K562 (cell line): ENCODE data around the gene NUP88.

Source experiments
- JUN ChIP-seq, 2 experiments: sonication (generic) in 1 of 2; formaldehyde crosslinking in 1 of 2; IDR thresholded peaks; 2 replicates each; pipeline versions ENCODE4 v1.6.1 to v1.8.0; 2012 to 2022; ENCODE audit warnings: borderline replicate concordance in 2 of 2, mild to moderate bottlenecking in 2 of 2, improper control_type of control experiment in 1 of 2, low read depth in 1 of 2, low read length in 1 of 2, missing genetic modification reagents in 1 of 2
- LARP7 ChIP-seq: fragments of 450-650 bp; IDR thresholded peaks from 2 replicates; pipeline ENCODE4 v1.6.1; 2016
- NFYB ChIP-seq: IDR thresholded peaks from 2 replicates; pipeline ENCODE4 v1.6.1; 2011; ENCODE audit warnings: mild to moderate bottlenecking, moderate library complexity; ENCODE audit not compliant: insufficient read length; ENCODE audit errors: extremely low read depth
- SMAD3 ChIP-seq: fragments of 450-650 bp; formaldehyde crosslinking; conservative IDR thresholded peaks from 2 replicates; pipeline ENCODE4 v1.4.0; 2020; ENCODE audit warnings: mild to moderate bottlenecking
- TEAD4 ChIP-seq, 2 experiments: sonication (generic) in 1 of 2; formaldehyde crosslinking in 1 of 2; IDR thresholded peaks; 2 replicates each; pipeline versions ENCODE4 v1.6.1 to v1.8.0; 2012 to 2022; ENCODE audit warnings: borderline replicate concordance in 1 of 2, inconsistent platforms in 1 of 2, low read length in 1 of 2, mild to moderate bottlenecking in 1 of 2, missing genetic modification reagents in 1 of 2
- XRCC3 ChIP-seq: fragments of 450-650 bp; IDR thresholded peaks from 2 replicates; pipeline ENCODE4 v1.6.1; 2017; ENCODE audit warnings: mild to moderate bottlenecking, moderate library complexity
- ZNF184 ChIP-seq: sonication (generic); formaldehyde crosslinking; IDR thresholded peaks from 2 replicates; pipeline ENCODE4 v1.5.0; 2020; ENCODE audit warnings: missing genetic modification reagents
- ZNF3 ChIP-seq: fragments of 250-450 bp; sonication (Bioruptor Pico); IDR thresholded peaks from 2 replicates; pipeline ENCODE4 v1.5.0; 2021; ENCODE audit warnings: mild to moderate bottlenecking, moderate library complexity
- ZNF436 ChIP-seq: fragments of 250-450, 450-650 bp; sonication (Bioruptor Pico); formaldehyde crosslinking; IDR thresholded peaks from 2 replicates; pipeline ENCODE4 v1.7.0; 2020; ENCODE audit warnings: mild to moderate bottlenecking
- TF ChIP-seq, protein P1 (sequence below): sonication (generic); formaldehyde crosslinking; IDR thresholded peaks from 2 replicates; pipeline ENCODE4 v1.5.0; 2020; ENCODE audit warnings: missing genetic modification reagents
- TF ChIP-seq, protein P2 (sequence below): sonication (generic); formaldehyde crosslinking; IDR thresholded peaks from 2 replicates; pipeline ENCODE4 v1.9.0; 2022; ENCODE audit warnings: mild to moderate bottlenecking, missing genetic modification reagents
- TF ChIP-seq, protein P3 (sequence below), 3 experiments: IDR thresholded peaks in 2 of 3; conservative IDR thresholded peaks in 1 of 3; 2 replicates each; pipeline ENCODE4 v1.5.1; 2011 to 2012; ENCODE audit warnings: low read length in 3 of 3, mild to moderate bottlenecking in 3 of 3, control low read depth in 2 of 3, improper control_type of control experiment in 1 of 3, inconsistent platforms in 1 of 3, low read depth in 1 of 3, mixed read lengths in 1 of 3, moderate library complexity in 1 of 3; ENCODE audit not compliant: insufficient read depth in 2 of 3
- TF ChIP-seq, protein P4 (sequence below), 2 experiments: fragments of 450-650 bp; conservative IDR thresholded peaks; 2 replicates each; pipeline ENCODE4 v1.6.1; 2017; ENCODE audit warnings: mild to moderate bottlenecking in 2 of 2, moderate library complexity in 2 of 2

DNA sequence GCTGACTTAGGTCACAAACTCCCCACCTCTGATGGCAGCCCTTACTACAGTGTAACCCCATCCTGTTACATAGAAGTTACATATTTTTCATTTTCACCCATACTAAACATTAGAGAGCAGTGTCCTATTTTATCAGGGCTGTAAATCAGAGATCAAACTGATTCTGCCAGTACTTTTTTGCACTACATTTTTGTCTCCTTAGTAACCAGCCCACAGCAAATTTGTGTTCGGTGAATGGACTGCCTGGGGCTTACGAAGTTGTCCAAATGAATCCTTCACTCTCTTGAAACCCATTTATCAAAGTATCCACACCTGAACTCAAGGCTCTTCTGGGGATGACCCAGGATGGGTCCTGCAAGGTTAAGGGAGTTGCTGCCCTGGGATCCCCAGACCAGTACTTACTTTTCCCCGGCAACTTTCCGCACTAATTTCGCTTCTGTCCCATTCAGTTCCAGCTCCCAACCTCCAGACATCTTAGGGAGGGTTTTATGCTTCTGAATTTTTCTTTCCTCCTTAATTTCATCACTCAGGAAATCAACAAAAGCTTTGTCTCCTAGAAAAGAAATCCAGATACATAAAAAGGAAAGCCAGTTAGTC, 18.4 kb upstream of the NUP88 start:
- TF ChIP-seq, protein P1, sequence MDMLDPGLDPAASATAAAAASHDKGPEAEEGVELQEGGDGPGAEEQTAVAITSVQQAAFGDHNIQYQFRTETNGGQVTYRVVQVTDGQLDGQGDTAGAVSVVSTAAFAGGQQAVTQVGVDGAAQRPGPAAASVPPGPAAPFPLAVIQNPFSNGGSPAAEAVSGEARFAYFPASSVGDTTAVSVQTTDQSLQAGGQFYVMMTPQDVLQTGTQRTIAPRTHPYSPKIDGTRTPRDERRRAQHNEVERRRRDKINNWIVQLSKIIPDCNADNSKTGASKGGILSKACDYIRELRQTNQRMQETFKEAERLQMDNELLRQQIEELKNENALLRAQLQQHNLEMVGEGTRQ (CRISPR knock-in tag), result no peak
- TF ChIP-seq XRCC3 (no peak), ZNF184 (CRISPR knock-in tag) (no peak), NFYB (no peak), TEAD4 (IDR thresholded peaks at IDR 0.05; ENCODE audit: low read length) (no peak), TEAD4 (CRISPR knock-in tag; IDR thresholded peaks at IDR 0.05; ENCODE audit: borderline replicate concordance) (no peak), ZNF436 (CRISPR knock-in tag) (no peak), SMAD3 (CRISPR knock-in tag) (no peak), JUN (IDR thresholded peaks at IDR 0.05; ENCODE audit: borderline replicate concordance, low read depth, low read length) (no peak), JUN (CRISPR knock-in tag; IDR thresholded peaks at IDR 0.05; ENCODE audit: borderline replicate concordance) (no peak), ZNF3 (CRISPR knock-in tag) (no peak), LARP7 (no peak)
- TF ChIP-seq, protein P2, sequence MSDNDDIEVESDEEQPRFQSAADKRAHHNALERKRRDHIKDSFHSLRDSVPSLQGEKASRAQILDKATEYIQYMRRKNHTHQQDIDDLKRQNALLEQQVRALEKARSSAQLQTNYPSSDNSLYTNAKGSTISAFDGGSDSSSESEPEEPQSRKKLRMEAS, result no peak
- TF ChIP-seq, protein P3, sequence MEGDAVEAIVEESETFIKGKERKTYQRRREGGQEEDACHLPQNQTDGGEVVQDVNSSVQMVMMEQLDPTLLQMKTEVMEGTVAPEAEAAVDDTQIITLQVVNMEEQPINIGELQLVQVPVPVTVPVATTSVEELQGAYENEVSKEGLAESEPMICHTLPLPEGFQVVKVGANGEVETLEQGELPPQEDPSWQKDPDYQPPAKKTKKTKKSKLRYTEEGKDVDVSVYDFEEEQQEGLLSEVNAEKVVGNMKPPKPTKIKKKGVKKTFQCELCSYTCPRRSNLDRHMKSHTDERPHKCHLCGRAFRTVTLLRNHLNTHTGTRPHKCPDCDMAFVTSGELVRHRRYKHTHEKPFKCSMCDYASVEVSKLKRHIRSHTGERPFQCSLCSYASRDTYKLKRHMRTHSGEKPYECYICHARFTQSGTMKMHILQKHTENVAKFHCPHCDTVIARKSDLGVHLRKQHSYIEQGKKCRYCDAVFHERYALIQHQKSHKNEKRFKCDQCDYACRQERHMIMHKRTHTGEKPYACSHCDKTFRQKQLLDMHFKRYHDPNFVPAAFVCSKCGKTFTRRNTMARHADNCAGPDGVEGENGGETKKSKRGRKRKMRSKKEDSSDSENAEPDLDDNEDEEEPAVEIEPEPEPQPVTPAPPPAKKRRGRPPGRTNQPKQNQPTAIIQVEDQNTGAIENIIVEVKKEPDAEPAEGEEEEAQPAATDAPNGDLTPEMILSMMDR (IDR thresholded peaks at IDR 0.05 in 2 of 3, conservative IDR thresholded peaks at IDR 0.05 in 1 of 3; ENCODE audit: insufficient read depth in 2 of 3, low read depth in 1 of 3, low read length in 3 of 3), result no peak
- TF ChIP-seq, protein P4, sequence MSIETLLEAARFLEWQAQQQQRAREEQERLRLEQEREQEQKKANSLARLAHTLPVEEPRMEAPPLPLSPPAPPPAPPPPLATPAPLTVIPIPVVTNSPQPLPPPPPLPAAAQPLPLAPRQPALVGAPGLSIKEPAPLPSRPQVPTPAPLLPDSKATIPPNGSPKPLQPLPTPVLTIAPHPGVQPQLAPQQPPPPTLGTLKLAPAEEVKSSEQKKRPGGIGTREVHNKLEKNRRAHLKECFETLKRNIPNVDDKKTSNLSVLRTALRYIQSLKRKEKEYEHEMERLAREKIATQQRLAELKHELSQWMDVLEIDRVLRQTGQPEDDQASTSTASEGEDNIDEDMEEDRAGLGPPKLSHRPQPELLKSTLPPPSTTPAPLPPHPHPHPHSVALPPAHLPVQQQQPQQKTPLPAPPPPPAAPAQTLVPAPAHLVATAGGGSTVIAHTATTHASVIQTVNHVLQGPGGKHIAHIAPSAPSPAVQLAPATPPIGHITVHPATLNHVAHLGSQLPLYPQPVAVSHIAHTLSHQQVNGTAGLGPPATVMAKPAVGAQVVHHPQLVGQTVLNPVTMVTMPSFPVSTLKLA (conservative IDR thresholded peaks at IDR 0.05), result no peak
